ENCODE measurements around the gene GNS. TPM values are rescaled to one million over a fixed set of nuclear protein-coding genes. Genes with fewer than 3 reads are reported as not detected.

Gene GNS
- total and polyA plus RNA-seq, 9 donors, result 63.9 to 278 (median 101) TPM

DNA sequence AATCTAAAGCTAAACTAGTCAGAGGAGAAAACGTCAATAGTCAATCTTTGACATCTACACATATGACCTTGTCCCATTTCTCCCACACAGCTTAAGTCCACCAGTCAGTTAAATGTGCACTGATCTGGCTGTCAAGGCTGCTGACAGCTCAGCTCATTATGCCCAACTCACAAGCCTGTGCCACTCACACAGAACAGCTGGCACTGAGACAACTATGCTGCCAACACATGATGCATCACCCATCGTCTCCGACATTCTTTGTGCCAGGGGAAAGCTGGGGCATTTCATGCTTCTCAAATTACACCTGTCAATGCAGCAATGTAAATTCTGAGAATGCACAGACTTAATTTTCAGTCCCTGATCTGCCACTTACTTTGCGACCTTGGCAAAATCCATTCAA is 25.3 kb downstream of the GNS start:
- intact Hi-C loops (cut with DNase I), result no loop called here

DNA sequence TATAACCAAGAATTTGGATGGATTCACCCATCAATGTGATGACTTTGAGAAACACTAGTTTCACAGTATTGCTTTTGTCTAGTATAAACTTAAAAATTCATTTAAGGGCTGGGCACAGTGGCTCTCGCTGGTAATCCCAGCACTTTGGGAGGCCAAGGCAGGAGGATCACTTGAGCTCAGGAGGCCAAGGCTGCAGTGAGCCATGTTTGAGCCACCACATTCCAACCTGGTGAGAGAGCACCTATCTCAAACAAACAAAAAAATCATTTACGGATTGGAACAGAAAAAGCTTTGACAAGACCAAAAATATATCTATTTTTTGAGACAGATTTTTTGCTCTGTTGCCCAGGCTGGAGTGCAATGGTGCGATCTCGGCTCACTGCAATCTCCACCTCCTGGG is 27.5 kb downstream of the GNS start:
- H3K36me3 ChIP-seq, result no peaks in the 10 kb centered on the region
- no peak overlapping the region for H3K4me3 ChIP-seq
- peaks cover 3% of the 10 kb centered on the region for H3K4me1 ChIP-seq (ENCODE audit: insufficient read depth)
- intact Hi-C loops (cut with DNase I), result no loop called here
- no peak for TF ChIP-seq POLR2A (IDR thresholded peaks at IDR 0.05)
- TF ChIP-seq, protein P1, sequence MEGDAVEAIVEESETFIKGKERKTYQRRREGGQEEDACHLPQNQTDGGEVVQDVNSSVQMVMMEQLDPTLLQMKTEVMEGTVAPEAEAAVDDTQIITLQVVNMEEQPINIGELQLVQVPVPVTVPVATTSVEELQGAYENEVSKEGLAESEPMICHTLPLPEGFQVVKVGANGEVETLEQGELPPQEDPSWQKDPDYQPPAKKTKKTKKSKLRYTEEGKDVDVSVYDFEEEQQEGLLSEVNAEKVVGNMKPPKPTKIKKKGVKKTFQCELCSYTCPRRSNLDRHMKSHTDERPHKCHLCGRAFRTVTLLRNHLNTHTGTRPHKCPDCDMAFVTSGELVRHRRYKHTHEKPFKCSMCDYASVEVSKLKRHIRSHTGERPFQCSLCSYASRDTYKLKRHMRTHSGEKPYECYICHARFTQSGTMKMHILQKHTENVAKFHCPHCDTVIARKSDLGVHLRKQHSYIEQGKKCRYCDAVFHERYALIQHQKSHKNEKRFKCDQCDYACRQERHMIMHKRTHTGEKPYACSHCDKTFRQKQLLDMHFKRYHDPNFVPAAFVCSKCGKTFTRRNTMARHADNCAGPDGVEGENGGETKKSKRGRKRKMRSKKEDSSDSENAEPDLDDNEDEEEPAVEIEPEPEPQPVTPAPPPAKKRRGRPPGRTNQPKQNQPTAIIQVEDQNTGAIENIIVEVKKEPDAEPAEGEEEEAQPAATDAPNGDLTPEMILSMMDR (IDR thresholded peaks at IDR 0.05), result no peak
- DNase-seq, result no peak
- H3K27ac ChIP-seq, result no peak overlapping the region
- H3K27me3 ChIP-seq, result no peaks in the 10 kb centered on the region
- no peaks in the 10 kb centered on the region for H3K9me3 ChIP-seq
- WGBS, 3 donors, result 83 to 91% (median 90%) methylated on average over 4 of the region's 4 CpGs

More for the DNA sequence above, 25.3 kb downstream of the GNS start:
- DNase-seq, result no peak
- Histone ChIP-seq H3K27me3 (no peaks in the 10 kb centered on the region), H3K36me3 (no peaks in the 10 kb centered on the region), H3K4me1 (ENCODE audit: insufficient read depth) (peaks cover 9% of the 10 kb centered on the region), H3K27ac (no peak overlapping the region), H3K9me3 (no peaks in the 10 kb centered on the region), H3K4me3 (no peak overlapping the region)
- WGBS, 3 donors, result 81 to 86% (median 83%) methylated on average over 4 of the region's 4 CpGs
- TF ChIP-seq, protein P1 (IDR thresholded peaks at IDR 0.05), result no peak

DNA sequence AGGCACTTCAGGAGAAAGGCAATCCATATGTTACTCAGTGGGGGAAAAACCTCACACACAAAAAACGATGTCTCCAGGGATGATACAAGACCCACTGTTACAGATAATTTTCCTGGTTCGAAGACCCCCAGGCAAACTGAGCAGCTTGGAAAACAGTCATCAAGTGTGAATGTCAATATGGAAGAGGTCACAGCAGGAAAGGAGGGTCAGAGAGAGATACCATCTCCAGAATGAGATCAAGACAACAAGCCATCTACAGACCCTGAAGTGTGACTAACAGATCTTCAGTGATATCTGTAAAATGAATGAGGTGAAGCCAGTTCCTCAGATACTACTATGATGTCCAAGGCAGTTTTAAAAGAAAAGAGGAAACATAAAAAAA is 28.6 kb downstream of the GNS start:
- WGBS, 3 donors, result 53 to 58% (median 56%) methylated on average over 2 of the region's 2 CpGs
- H3K36me3 ChIP-seq, result no peaks in the 10 kb centered on the region
- no peak for TF ChIP-seq EP300 (IDR thresholded peaks at IDR 0.05)
- TF ChIP-seq POLR2A (IDR thresholded peaks at IDR 0.05), result no peak
- TF ChIP-seq, protein P1 (IDR thresholded peaks at IDR 0.05), result no peak
- no peak overlapping the region for H3K27ac ChIP-seq
- DNase-seq, result no peak
- H3K9me3 ChIP-seq, result no peaks in the 10 kb centered on the region
- no peak overlapping the region for H3K4me3 ChIP-seq
- H3K4me1 ChIP-seq (ENCODE audit: insufficient read depth), result peaks cover 3% of the 10 kb centered on the region
- intact Hi-C loops (cut with DNase I), result no loop called here
- H3K27me3 ChIP-seq, result no peaks in the 10 kb centered on the region

DNA sequence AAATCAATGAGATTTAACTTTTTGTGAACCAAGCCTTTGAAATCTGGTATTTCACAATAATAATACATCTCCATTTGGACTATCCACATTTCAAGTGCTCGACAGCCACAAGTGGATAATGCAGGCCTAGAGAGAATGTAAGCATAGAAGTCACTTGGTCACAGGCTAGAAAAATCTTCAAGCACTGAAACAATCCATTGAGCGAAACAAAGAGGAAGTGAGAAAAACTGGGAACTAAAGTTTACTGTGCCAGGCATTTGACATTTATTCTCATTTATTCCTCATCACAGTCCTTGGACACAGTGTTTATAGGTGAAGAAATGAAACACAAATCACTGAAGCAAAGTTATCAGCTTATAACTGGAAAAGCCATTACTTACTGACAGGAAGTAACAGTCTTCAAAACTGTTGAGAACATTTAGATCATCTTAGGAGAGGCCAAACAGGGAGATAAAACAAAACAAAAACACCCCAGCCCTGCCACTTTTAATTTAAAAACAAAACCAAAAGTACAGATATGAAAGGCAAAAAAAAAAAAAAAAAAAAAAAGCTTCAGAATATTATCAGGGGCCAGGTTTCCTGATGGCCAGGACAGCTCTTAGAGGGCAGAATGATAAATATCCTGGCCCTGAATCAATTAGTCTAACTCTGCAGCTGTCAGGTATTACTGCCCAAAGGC is 29.2 kb downstream of the GNS start:
- Histone ChIP-seq H3K27ac (no peak overlapping the region), H3K4me3 (no peak overlapping the region), H3K27me3 (no peaks in the 10 kb centered on the region), H3K9me3 (no peaks in the 10 kb centered on the region), H3K36me3 (no peaks in the 10 kb centered on the region), H3K4me1 (ENCODE audit: insufficient read depth) (peaks cover 3% of the 10 kb centered on the region)
- no peak for DNase-seq
- no peak for TF ChIP-seq POLR2A (IDR thresholded peaks at IDR 0.05)
- TF ChIP-seq, protein P1 (IDR thresholded peaks at IDR 0.05), result no peak
- TF ChIP-seq EP300 (IDR thresholded peaks at IDR 0.05), result no peak
- WGBS, 3 donors, result 63 to 74% (median 69%) methylated on average over 2 of the region's 2 CpGs
- intact Hi-C loops (cut with DNase I), result no loop called here

All from ovary (tissue), 9 donors.